Pancreas (tissue), 10 donors: ENCODE data around the gene DOK5. TPM values are rescaled to one million over a fixed set of nuclear protein-coding genes. Genes with fewer than 3 reads are reported as not detected.

Experiments
- ATAC-seq, 4 donors: fragments of 200-7000 bp; cut with Tn5 transposase; one replicate each; pipeline versions ENCODE4 v1.8.0 to v1.9.1; 2020; ENCODE audit warnings: mild to moderate bottlenecking in 4 of 4, moderate library complexity in 4 of 4
- DNase-seq, 6 donors: peaks; one replicate each; pipeline ENCODE4 v3.0.0-alpha.2; 2020
- FAIRE-seq: peaks from 2 replicates; lab custom pipeline; 2012; peaks lifted over from hg19 to GRCh38; lab: Jason Lieb, UNC
- H3K27ac ChIP-seq, 4 donors: fragments of 200-600 bp; sonication (generic); 1 replicate in 3 of 4; 2 replicates in 1 of 4; pipeline versions ENCODE4 v1.5.0 to v1.8.0; 2020
- H3K27me3 ChIP-seq, 4 donors: fragments of 200-600 bp; one replicate each; pipeline ENCODE4 v1.8.0; 2021
- H3K36me3 ChIP-seq, 3 donors: fragments of 200-600 bp; sonication (generic) in 1 of 3; one replicate each; pipeline versions ENCODE4 v1.5.0 to v1.8.0; 2020 to 2021
- H3K4me1 ChIP-seq, 3 donors: fragments of 200-600 bp; one replicate each; pipeline ENCODE4 v1.8.0; 2021
- H3K4me3 ChIP-seq, 4 donors: fragments of 200-600 bp; sonication (generic) in 2 of 4; one replicate each; pipeline versions ENCODE4 v1.5.0 to v1.8.0; 2020 to 2021
- H3K9me3 ChIP-seq, 4 donors: fragments of 200-600 bp; one replicate each; pipeline ENCODE4 v1.8.0; 2021
- WGBS, 2 donors: extraction: QIAGEN DNeasy Blood & Tissue Kit; methylation state at CpG; one replicate each; pipeline ENCODE4 v1.1.7; 2013; 5-methylcytosine and 5-hydroxymethylcytosine counted together
- intact Hi-C, 3 donors: fragments of 100-400 bp; cut with DNase I; formaldehyde crosslinking; loops; one replicate each; pipeline versions ENCODE4 v1.11.1 to v1.14.2; 2022
- polyA plus RNA-seq, 2 donors: library from polyadenylated mRNA; stranded (reverse); fragments of 200-250 nt; gene quantifications; one replicate each; pipeline ENCODE4 v1.2.3, GENCODE V29; 2013
- total RNA-seq, 6 donors: library from RNA; stranded (reverse); fragmentation: NEBNext Ultra II Directional in 4 of 6; extraction: Animal tissue kit (Norgen Biotek cat#: 25700) in 4 of 6; gene quantifications; one replicate each; pipeline versions ENCODE4 v1.2.1 to v1.2.4, GENCODE V29; 2021 to 2023
- TF ChIP-seq, protein P1 (sequence below), 4 donors: fragments of 200-600 bp; sonication (generic) in 3 of 4; IDR thresholded peaks; one replicate each; pipeline versions ENCODE4 v1.5.0 to v1.8.0; 2021; ENCODE audit warnings: antibody characterized with exemption in 4 of 4
- donor health status: healthy with polysubstance abuse.
- donor health status: DM: no; HTN: no; CAD: no; lungs with moderate emphysema.
- donor health status: DM: no; HTN: no; CAD: no.
- donor health status: control.
- donor health status: control.
- donor health status: Bipolar disorder and iron deficiency.
- donor health status: DM: yes; HTN: yes; CAD: no.
- donor health status: DM: no; HTN: no; CAD: no.
- donor health status: DM: no; HTN: no; CAD: no.
- donor health status: DM: yes; HTN: yes; CAD: no.

Gene DOK5
- total and polyA plus RNA-seq, 8 donors: 0.24 to 1.2 (median 0.51) TPM

DNA sequence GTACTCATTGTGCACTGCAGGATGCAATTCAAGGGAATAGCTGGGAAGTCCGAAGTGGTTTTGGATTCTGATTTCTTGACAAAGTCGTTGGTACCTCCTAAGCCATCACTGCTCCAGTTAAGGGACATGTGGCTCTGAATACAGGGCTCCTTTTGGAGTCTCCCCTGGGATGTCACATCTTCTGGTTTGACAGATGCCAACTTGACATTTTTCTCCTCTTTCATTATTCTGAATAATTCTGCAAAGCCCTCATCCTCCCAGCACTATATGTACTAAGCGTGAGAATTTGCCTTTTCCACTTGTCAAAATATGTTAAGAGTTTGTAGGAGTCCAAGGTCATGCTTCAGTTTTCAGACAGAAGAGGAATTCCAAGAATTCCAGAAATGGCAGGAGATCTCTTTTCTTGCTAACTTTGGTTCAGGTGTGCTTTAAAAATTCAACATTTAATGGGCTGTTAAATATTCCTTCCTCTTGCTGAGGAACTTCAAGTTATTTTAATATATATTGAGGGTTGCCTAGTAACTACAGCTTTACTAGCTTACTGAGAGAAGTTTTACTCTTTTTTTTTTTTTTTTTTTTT, 38.7 kb downstream of the DOK5 start:
- H3K27ac ChIP-seq: no peak overlapping the region
- WGBS, 2 donors: 49 to 56% methylated on average over 3 of the region's 3 CpGs

DNA sequence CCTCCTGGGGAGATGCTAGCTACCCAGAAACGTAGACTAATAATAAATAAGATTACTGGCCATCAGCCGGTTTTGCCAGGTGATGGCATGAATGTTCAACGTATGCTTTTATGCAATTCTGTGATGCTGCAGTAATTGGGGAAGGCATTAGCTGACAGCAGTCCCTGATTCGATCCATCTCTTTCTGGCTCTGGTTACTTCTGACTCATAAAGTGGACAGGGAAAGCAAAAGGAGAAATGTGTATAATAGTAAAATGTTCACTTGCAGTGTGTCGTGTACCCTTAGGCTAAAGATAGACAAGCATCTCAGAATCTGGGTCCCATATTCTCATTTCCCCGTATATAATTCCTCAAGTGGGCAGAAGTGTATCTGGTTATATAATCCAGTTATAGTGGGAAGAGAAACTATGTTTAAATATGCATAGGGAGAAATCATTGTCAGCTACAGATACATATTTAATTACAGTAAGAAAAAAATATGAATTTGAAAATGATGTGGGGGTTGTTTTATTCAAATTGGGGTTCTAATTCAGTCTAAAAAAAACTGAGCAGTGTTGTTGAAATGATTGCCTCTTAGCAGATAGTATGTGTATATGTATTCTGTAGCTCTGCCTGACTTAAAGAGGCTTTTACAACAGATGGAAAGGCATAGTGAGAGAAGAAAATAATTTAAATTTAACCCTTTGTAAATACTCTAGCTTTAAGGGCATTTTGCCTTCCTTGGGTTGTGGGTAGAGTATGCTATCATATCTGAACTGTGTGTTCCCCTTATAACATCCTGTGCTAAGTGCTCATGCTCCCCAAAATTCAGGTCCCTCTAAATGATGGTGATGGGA, 40.6 kb downstream of the DOK5 start:
- Histone ChIP-seq H3K36me3 (no peaks in the 10 kb centered on the region), H3K9me3 (no peaks in the 10 kb centered on the region), H3K4me3 (no peak overlapping the region), H3K27me3 (no peaks in the 10 kb centered on the region), H3K27ac (no peak overlapping the region), H3K4me1 (no peaks in the 10 kb centered on the region)
- FAIRE-seq: no peak
- WGBS, 2 donors: 61 to 73% methylated on average over 6 of the region's 6 CpGs
- TF ChIP-seq, protein P1, sequence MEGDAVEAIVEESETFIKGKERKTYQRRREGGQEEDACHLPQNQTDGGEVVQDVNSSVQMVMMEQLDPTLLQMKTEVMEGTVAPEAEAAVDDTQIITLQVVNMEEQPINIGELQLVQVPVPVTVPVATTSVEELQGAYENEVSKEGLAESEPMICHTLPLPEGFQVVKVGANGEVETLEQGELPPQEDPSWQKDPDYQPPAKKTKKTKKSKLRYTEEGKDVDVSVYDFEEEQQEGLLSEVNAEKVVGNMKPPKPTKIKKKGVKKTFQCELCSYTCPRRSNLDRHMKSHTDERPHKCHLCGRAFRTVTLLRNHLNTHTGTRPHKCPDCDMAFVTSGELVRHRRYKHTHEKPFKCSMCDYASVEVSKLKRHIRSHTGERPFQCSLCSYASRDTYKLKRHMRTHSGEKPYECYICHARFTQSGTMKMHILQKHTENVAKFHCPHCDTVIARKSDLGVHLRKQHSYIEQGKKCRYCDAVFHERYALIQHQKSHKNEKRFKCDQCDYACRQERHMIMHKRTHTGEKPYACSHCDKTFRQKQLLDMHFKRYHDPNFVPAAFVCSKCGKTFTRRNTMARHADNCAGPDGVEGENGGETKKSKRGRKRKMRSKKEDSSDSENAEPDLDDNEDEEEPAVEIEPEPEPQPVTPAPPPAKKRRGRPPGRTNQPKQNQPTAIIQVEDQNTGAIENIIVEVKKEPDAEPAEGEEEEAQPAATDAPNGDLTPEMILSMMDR (IDR thresholded peaks at IDR 0.05): no peak
- ATAC-seq: no peak
- DNase-seq: no peak
- intact Hi-C loops: no loop called here

More for the DNA sequence above, 38.7 kb downstream of the DOK5 start:
- H3K36me3 ChIP-seq: no peaks in the 10 kb centered on the region
- no peaks in the 10 kb centered on the region for H3K4me1 ChIP-seq
- intact Hi-C loops: no loop called here
- no peaks in the 10 kb centered on the region for H3K9me3 ChIP-seq
- TF ChIP-seq, protein P1 (IDR thresholded peaks at IDR 0.05): no peak
- H3K27me3 ChIP-seq: no peaks in the 10 kb centered on the region
- DNase-seq (no peak), FAIRE-seq (no peak), ATAC-seq (peak in 1 of 4 donors; percentile 26)
- H3K4me3 ChIP-seq: no peak overlapping the region

DNA sequence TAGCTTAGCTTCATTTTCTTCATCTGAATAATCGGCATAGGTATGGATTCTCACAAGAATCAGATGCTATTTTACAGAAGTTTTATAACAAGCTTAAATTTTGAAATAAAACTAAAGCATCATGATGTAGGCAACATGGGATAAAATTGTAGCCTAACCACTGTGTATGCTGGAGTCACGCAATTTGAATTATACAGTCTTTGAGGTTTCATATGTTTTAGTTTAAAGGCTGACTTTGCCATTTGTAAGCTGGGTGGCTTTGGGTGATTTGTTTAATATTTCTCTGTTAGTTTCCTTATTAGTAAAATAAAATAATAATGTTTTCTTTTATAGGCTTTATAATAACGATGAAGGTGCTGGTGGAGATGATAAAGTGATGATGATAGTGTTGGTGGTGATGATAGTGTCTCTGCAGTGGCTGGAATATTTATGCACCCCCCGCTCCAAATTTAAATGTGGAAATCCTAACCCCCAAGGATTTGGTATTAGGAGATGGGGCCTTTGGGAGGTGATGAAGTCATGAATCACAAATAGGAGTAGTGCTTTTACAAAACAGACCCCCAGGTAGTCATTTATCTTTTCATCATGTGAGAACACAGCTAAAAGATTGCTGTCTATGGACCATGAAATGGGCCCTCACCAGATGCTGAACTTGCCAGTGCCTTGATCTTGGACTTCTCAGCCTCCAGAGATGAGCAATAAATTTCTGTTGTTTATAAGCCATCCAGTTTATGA, 42.0 kb downstream of the DOK5 start:
- TF ChIP-seq, protein P1 (IDR thresholded peaks at IDR 0.05): no peak
- intact Hi-C loops: no loop called here
- Histone ChIP-seq H3K27ac (no peak overlapping the region), H3K27me3 (no peaks in the 10 kb centered on the region), H3K4me1 (no peaks in the 10 kb centered on the region), H3K4me3 (no peak overlapping the region), H3K9me3 (no peaks in the 10 kb centered on the region), H3K36me3 (no peaks in the 10 kb centered on the region)
- FAIRE-seq (no peak), DNase-seq (no peak), ATAC-seq (no peak)
- 78 to 88% methylated on average over 4 of the region's 4 CpGs for WGBS, 2 donors

DNA sequence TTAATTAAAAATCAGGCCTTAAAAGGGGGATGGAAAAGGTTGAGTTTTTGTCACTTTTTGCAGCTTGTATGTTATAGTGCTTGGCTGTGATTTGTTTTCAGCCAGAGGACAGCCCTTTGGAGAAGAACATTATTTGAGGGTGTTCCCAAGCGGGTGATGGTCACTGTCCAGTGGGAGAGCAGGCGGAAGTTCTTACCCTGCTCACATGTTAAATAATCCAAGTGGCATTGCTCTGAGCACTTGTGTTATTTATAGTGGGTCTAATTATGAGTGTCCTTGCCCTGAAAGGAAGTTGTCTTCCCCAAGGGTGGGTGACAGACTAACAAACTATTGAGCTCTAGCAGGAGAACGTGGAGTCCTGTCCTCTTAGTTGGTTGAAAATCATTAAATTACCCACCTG, 49.5 kb downstream of the DOK5 start:
- intact Hi-C loops: no loop called here
- H3K9me3 ChIP-seq: no peaks in the 10 kb centered on the region
- ATAC-seq (no peak), DNase-seq (no peak), FAIRE-seq (no peak)
- H3K4me1 ChIP-seq: no peaks in the 10 kb centered on the region
- 78 to 86% methylated on average over 3 of the region's 3 CpGs for WGBS, 2 donors
- TF ChIP-seq, protein P1 (IDR thresholded peaks at IDR 0.05): no peak
- H3K4me3 ChIP-seq: no peak overlapping the region
- H3K36me3 ChIP-seq: no peaks in the 10 kb centered on the region
- H3K27me3 ChIP-seq: no peaks in the 10 kb centered on the region
- H3K27ac ChIP-seq: no peak overlapping the region
